Measurements from ENCODE around the gene SMTN.

Gene SMTN

GRCh38 chr22:31098632-31099110 is 17.6 kb downstream of the SMTN start:
- no peak for DNase-seq (ENCODE audit: low read depth)
- TF ChIP-seq CTCF (conservative IDR thresholded peaks at IDR 0.05; ENCODE audit: low read depth, low read length): no peak
- H3K4me3 ChIP-seq (ENCODE audit: low read length): no peak overlapping the region

DNA sequence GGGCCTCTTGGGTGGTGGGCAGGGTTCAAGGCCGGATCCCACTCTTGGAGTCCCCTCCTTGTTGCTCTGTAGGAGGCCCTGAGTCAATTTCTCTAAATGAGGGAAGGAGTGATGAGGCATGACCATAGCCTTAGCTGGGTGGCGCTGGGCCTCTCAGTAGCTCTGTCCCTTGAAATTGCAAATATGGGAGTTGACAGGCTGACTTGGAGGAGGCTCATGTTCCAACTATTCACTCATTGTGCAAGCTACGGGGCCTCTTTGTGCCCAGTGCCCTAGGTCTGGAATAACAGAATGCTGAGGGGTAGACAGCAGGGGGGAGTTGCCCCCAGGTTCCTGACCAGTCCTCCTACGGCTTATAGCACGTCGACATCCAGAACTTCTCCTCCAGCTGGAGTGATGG is 18.3 kb downstream of the SMTN start:
- DNase-seq (ENCODE audit: low read depth): no peak
- no peak overlapping the region for H3K4me3 ChIP-seq (ENCODE audit: low read length)
- TF ChIP-seq CTCF (conservative IDR thresholded peaks at IDR 0.05; ENCODE audit: low read depth, low read length): no peak

DNA sequence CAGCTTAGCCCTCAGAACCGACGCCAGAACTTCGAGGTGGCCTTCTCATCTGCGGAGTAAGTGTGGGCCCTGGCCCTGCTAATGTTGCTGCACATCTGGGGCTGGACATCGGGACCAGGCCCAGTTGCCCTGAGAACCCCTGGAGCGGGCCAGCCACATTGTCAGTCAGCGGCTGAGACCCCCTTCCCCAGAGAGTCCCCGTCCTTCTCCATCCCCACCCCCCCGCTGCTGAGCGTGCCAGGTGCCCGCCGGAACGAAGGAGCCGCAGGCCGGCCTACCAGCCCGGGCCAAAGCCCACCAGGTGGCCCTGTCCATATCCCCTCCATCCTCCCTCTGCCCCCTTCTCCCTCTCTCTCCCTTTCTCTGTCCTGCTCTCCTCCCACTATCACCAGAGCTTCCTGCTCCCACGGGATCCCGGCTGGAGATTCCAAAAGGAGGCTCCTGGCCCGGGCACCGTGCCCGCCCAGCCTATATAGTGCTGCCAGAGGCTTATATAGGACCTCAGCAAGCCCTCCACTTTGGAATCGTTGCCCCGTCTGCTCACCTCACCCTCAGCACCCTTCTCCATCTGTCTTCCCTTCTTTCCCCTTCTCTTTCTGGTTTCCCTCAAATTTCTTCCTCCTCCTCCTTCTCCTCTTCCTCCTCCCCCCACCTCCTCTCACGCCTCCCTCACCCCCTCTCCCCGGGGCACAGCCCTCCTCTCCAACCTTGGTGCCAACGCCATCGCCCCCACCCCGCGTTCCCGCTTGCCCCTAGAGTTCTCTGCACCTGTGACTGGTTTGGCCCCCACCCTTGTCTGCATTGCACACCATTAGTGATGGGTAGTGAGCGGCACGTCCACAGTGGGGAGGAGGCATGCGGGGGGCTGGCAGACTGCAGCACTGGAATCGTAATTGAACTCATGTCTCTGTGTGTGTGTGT is 19.0 kb downstream of the SMTN start:
- H3K4me3 ChIP-seq (ENCODE audit: low read length): no peak overlapping the region
- no peak for DNase-seq (ENCODE audit: low read depth)

DNA sequence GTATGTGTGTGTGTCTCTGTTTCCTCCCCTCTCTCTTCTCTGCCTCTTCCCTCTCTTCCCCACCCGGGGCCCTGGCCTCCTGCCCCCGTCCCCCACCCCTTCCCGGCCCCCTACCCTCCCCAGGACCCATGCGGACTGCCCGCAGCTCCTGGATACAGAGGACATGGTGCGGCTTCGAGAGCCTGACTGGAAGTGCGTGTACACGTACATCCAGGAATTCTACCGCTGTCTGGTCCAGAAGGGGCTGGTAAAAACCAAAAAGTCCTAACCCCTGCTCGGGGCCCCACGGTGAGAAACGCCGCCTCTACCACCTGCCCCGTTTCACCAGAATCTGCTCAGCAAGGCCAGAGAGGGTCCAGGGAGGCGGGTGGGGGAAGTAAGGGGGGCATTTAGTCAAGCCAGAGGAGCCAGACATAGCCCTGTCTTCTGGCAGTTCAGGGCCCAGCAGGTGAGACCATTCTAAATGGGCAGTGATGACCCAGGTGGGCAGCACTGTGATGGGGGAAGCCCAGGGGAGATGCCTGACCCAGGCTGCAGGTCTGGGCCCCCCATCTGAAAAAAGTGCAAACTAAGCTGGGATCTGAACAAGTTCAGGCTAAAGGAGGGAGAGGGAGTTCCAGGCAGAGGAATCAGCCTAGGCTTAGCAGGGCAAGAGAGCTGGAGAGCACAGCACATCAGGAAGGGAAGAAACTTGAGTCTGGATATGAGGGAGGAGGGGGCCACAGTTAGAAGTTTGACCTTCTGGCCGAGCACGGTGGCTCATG is 19.8 kb downstream of the SMTN start:
- TF ChIP-seq CTCF (conservative IDR thresholded peaks at IDR 0.05; ENCODE audit: low read depth, low read length): no peak
- no peak overlapping the region for H3K4me3 ChIP-seq (ENCODE audit: low read length)
- no peak for DNase-seq (ENCODE audit: low read depth)

More for the DNA sequence above, 19.0 kb downstream of the SMTN start:
- no peak for TF ChIP-seq CTCF (conservative IDR thresholded peaks at IDR 0.05; ENCODE audit: low read depth, low read length)

GRCh38 chr22:31102441-31103081 is 21.4 kb downstream of the SMTN start:
- no peak overlapping the region for H3K4me3 ChIP-seq (ENCODE audit: low read length)
- DNase-seq (ENCODE audit: low read depth): peak; percentile 61
- TF ChIP-seq CTCF (conservative IDR thresholded peaks at IDR 0.05; ENCODE audit: low read depth, low read length): no peak

GRCh38 chr22:31103111-31103510 is 22.0 kb downstream of the SMTN start:
- H3K4me3 ChIP-seq (ENCODE audit: low read length): no peak overlapping the region
- DNase-seq (ENCODE audit: low read depth): no peak
- TF ChIP-seq CTCF (conservative IDR thresholded peaks at IDR 0.05; ENCODE audit: low read depth, low read length): no peak

Data from retinal pigment epithelial cell (primary cell).